Measurements from ENCODE around the gene MSI2.

Gene MSI2

DNA sequence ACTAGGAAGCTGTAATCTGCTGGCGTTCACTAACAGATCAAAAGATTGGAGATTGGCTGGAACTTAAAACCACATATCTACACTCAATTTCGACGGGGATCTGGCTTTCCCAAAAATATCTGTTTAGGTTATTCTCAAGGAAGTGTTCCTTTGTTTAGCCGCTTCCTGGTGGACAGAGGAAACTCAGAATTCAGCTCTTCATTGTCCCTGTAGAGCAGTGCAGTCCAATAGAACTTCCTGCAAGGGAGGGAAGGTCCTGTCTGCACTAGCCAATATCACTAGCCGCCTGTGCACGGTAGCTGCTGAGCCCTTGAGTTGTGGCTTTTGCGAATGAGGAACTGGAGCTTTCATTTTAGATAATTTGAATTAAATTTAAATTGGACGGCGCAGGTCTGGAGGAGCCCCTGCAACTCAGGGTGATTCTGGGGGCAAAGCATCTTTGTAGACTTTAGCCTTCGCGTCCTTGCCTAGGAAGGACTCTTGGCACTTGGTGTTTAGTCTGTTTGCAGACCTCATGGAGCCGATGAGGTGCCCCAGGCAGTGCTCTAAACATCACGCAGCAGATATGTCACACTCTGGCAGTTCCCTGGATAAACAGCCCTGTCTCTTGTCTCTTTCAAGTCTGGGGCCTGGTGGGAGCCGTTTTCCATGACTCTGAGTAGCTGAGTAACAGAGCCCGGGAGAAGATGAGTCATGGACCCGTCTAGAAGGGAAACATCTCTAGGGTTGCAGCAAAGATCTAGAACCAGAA lies 366.5 kb downstream of the MSI2 start:
- in situ Hi-C loops (cut with MboI; ENCODE audit: low sequenced_read_pairs): no loop called here
- no peaks in the 10 kb centered on the region for H3K9me3 ChIP-seq
- H3K27me3 ChIP-seq (ENCODE audit: low read depth): no peaks in the 10 kb centered on the region
- no peaks in the 10 kb centered on the region for H3K36me3 ChIP-seq (replicated peaks)
- no peak for DNase-seq (ENCODE audit: low spot score in 2 of 2)
- H3K4me1 ChIP-seq: no peaks in the 10 kb centered on the region
- H3K4me3 ChIP-seq: no peak overlapping the region

DNA sequence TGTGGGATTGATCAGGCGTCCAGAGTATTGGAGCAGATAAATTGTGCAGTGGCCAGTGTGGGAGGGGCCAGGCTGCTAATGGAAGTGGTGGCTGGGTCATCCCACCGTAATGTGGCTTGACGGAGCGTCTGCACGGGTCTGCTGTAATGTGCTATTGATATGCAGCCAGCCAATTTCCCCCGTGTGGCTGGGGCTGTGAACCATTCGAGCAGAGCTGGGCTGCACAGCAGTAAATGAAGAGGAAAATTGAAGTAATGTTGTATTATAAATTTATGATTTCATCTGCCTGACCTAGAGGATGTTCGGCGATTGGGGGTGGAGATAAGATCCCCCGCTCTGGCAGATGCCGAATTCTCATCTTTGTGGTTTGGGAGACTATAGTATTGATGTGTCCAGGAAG lies 367.3 kb downstream of the MSI2 start:
- H3K4me3 ChIP-seq: no peak overlapping the region
- no peaks in the 10 kb centered on the region for H3K9me3 ChIP-seq
- H3K4me1 ChIP-seq: no peaks in the 10 kb centered on the region
- H3K36me3 ChIP-seq (replicated peaks): no peaks in the 10 kb centered on the region
- H3K27me3 ChIP-seq (ENCODE audit: low read depth): no peaks in the 10 kb centered on the region
- no peak for DNase-seq (ENCODE audit: low spot score in 2 of 2)
- in situ Hi-C loops (cut with MboI; ENCODE audit: low sequenced_read_pairs): no loop called here

DNA sequence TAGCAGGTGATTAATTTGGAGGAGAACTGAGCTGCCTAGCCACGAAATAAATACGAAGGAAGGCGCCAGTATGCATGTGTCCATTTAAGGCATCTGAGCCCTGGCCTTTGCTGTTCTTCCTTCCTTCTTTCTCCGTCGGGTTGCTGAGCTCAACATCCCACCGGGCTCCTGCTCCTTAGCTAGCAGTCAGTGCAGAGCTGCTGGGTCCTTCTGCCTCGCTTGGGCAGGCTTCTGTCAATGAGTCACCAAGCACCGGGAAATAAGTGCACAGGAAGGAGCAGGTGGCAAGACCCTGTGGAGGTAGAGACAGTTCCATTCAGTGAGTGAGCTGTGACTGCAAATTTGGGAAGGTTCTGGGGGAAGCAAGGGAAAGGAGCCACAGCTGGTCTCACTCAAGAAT lies 368.1 kb downstream of the MSI2 start:
- in situ Hi-C loops (cut with MboI; ENCODE audit: low sequenced_read_pairs): no loop called here
- DNase-seq (ENCODE audit: low spot score in 2 of 2): no peak

DNA sequence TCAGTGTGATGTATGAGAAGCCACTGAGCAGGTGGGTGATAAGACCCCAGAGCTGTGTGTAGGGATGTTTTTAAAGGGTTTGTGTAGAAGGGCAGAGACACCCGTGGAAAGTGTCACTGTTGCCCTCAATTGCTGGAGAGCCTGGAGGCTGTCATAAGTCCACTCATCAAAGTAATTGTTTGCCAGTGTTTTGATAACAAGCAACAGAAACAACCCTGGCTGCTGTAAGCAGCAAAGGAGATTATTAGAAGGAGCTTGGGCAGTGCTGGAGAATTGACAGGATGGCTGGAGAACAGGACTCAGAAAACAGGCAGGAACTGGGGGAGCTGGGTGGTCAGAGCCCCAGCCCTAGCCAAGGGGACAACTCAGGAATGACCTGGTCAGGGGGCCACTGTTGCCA lies 369.2 kb downstream of the MSI2 start:
- DNase-seq (ENCODE audit: low spot score in 2 of 2): no peak
- no peaks in the 10 kb centered on the region for H3K9me3 ChIP-seq
- no peaks in the 10 kb centered on the region for H3K27me3 ChIP-seq (ENCODE audit: low read depth)
- H3K36me3 ChIP-seq (replicated peaks): no peaks in the 10 kb centered on the region; the same call in 1 of the 2 replicates
- no peaks in the 10 kb centered on the region for H3K4me1 ChIP-seq
- in situ Hi-C loops (cut with MboI; ENCODE audit: low sequenced_read_pairs): no loop called here
- H3K4me3 ChIP-seq: no peak overlapping the region

More for the DNA sequence above, 368.1 kb downstream of the MSI2 start:
- H3K27me3 ChIP-seq (ENCODE audit: low read depth): no peaks in the 10 kb centered on the region
- H3K9me3 ChIP-seq: no peaks in the 10 kb centered on the region
- H3K4me3 ChIP-seq: no peak overlapping the region
- no peaks in the 10 kb centered on the region for H3K4me1 ChIP-seq
- H3K36me3 ChIP-seq (replicated peaks): no peaks in the 10 kb centered on the region; the same call in 1 of the 2 replicates

DNA sequence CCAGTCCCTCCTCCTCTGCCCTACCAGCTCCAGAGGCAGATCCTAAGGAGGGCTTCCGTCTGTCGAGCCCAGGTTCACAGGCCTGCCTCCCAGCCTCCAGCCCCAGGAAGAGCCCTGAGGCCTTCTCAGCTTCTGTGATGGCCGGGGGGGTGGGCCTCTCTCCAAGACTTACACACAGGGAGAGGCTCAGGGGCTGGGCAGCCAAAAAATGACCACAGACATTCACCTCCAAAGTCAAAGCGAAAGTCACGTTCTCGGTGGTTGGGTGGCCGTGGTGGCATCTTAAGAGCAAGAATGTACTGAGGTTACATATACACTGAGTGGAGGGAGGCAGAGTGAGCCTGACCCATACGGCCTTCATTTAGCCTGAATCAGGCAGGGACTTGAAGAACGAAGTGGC lies 369.6 kb downstream of the MSI2 start:
- in situ Hi-C loops (cut with MboI; ENCODE audit: low sequenced_read_pairs): no loop called here
- no peaks in the 10 kb centered on the region for H3K4me1 ChIP-seq

DNA sequence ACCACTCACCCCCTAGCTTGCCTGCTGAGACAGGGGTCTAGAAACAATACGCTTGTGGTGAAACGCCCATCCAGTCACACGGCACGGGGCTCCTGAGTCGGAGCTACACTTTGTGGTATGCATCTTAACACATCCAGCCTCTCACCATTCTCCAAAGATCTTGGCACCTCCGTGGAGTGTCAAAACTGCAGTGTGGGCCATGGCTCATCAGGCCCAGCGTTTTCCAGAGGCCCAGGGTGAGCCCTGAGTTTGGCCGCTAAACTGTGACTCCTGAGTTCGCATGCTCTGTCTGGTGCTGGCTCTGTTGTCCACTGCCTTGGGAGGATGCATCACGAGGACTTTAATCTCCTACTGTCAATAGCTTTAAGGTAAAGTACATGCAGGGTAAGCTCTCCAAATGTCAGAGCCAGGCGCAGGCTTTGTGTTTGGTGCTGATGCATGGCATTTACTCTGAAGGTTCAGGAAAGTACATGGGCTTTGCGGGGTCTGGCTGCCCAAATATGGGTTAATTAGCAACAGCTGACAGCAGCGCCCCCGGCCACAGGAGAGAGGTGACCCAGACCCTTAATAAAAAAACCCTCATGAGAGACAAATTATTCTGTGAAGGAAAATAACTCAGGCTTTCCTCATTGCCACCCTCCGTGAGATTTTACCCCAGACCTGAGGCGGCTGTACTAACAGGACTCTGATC lies 370.3 kb downstream of the MSI2 start:
- H3K9me3 ChIP-seq: no peaks in the 10 kb centered on the region
- H3K4me1 ChIP-seq: no peaks in the 10 kb centered on the region
- H3K36me3 ChIP-seq (replicated peaks): no peaks in the 10 kb centered on the region; the same call in 1 of the 2 replicates
- in situ Hi-C loops (cut with MboI; ENCODE audit: low sequenced_read_pairs): no loop called here
- H3K4me3 ChIP-seq: no peak overlapping the region
- DNase-seq (ENCODE audit: low spot score in 2 of 2): no peak
- no peaks in the 10 kb centered on the region for H3K27me3 ChIP-seq (ENCODE audit: low read depth)

More for the DNA sequence above, 369.6 kb downstream of the MSI2 start:
- H3K36me3 ChIP-seq (replicated peaks): no peaks in the 10 kb centered on the region; the same call in 1 of the 2 replicates
- no peaks in the 10 kb centered on the region for H3K27me3 ChIP-seq (ENCODE audit: low read depth)
- no peak overlapping the region for H3K4me3 ChIP-seq
- no peak for DNase-seq (ENCODE audit: low spot score in 2 of 2)
- H3K9me3 ChIP-seq: no peaks in the 10 kb centered on the region

DNA sequence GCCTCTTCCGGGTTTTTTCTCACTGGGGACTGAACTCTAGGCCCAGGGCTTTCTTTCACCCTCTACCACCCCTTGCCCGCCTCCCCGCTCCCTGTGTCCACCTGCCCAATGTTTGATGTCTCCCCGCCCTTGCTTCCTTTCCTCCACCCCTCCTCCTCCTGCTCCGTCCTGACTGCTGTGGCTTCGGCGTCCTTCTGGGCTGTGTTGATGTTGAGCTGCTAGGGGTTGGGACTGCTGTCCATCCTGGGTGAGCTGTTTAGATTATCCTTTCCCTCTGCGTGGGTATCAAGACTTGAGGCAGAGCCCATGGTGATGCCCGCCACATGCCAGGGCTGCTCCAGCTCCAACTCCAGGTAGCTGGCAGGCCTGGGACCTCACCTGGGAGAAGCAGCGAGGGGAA lies 371.3 kb downstream of the MSI2 start:
- in situ Hi-C loops (cut with MboI; ENCODE audit: low sequenced_read_pairs): no loop called here
- Histone ChIP-seq H3K9me3 (no peaks in the 10 kb centered on the region), H3K4me1 (no peaks in the 10 kb centered on the region), H3K4me3 (no peak overlapping the region), H3K27me3 (ENCODE audit: low read depth) (no peaks in the 10 kb centered on the region), H3K36me3 (replicated peaks) (no peaks in the 10 kb centered on the region; the same call in 1 of the 2 replicates)
- DNase-seq (ENCODE audit: low spot score in 2 of 2): no peak

DNA sequence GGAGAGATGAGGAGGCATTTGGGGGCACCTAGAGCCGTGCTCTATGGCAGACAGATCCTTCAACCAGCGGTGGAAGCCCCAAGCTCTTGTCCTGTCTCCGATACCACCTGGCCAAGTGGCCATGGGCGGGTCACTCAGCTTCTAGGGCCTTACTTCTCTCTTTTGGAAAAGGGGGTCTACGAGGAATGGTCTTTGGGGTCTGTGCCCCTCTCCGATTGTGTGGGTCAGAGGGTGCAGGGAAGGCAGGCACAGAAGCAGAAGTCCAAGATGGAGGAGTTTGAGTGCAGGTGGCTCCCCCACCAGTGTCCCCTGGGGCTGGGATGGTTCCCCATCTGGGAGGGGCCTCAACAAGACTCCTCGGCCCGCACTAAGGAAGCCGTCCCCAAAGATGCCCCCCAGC lies 372.1 kb downstream of the MSI2 start:
- Histone ChIP-seq H3K36me3 (replicated peaks) (no peaks in the 10 kb centered on the region; the same call in 1 of the 2 replicates), H3K4me3 (no peak overlapping the region), H3K27me3 (ENCODE audit: low read depth) (no peaks in the 10 kb centered on the region), H3K9me3 (no peaks in the 10 kb centered on the region), H3K4me1 (no peaks in the 10 kb centered on the region)
- DNase-seq (ENCODE audit: low spot score in 2 of 2): no peak
- in situ Hi-C loops (cut with MboI; ENCODE audit: low sequenced_read_pairs): no loop called here

DNA sequence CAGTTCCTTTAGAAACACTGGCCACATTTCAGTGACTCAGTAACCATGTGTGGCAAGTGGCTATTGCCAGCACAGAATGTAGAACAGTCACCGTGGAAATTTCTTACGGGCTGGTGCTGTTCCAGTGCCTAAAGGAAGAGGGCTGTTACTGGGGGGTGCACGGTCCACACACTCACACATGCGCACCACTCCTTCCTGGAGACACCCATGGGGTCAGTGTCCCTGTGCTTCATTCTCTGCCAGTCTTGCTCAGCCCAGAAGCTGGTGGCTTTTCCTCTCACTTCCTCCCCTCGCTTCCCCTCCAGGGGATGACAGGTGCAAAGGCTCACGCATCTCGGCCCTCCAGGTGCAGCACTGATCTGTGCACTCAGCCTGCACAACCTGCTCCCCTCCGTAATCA lies 373.1 kb downstream of the MSI2 start:
- Histone ChIP-seq H3K27me3 (ENCODE audit: low read depth) (no peaks in the 10 kb centered on the region), H3K4me1 (no peaks in the 10 kb centered on the region), H3K9me3 (no peaks in the 10 kb centered on the region), H3K36me3 (replicated peaks) (no peaks in the 10 kb centered on the region; the same call in 1 of the 2 replicates), H3K4me3 (no peak overlapping the region)
- in situ Hi-C loops (cut with MboI; ENCODE audit: low sequenced_read_pairs): no loop called here
- no peak for DNase-seq (ENCODE audit: low spot score in 2 of 2)

DNA sequence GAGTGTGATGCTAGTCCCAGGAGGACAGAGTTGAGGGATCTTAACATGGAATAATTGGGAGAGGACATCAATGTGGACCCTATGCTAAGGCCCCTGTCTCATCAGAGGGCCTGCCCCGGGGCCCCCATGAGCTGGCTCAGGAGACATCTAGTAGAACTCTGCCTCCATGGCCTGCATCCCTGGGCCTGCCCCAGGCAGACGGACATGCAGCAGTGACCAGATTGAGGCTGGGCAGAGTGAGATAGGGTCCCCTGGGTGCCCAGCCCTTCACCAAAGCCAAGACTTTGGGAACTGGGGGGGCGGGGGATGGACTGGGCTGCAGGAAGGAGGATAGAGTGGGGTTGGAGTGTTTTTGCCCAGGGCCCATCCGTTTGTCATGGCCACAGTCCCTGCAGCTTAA lies 373.6 kb downstream of the MSI2 start:
- in situ Hi-C loops (cut with MboI; ENCODE audit: low sequenced_read_pairs): no loop called here
- H3K4me3 ChIP-seq: no peak overlapping the region
- no peaks in the 10 kb centered on the region for H3K27me3 ChIP-seq (ENCODE audit: low read depth)
- no peaks in the 10 kb centered on the region for H3K9me3 ChIP-seq
- no peaks in the 10 kb centered on the region; the same call in 1 of the 2 replicates for H3K36me3 ChIP-seq (replicated peaks)
- no peaks in the 10 kb centered on the region for H3K4me1 ChIP-seq
- no peak for DNase-seq (ENCODE audit: low spot score in 2 of 2)

DNA sequence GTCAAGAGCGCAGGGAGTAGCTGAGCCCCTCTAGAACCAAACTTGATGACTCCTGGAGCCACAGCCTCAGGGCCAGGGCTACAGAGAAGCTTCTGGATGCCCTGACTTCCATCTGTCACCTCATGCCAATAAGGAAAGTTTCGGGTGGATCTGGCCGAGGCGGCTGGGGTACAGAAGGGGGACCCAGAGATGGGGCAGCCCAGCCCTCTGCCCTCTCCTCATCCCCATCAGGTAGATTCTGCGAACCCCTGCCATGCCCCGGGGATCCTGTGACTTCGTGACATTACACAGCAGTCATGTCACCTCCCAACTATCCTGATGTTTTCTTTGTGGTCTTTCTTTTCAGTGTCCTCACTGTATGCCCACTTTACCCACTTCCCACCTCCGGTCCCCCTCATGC lies 374.4 kb downstream of the MSI2 start:
- H3K4me3 ChIP-seq: no peak overlapping the region

DNA sequence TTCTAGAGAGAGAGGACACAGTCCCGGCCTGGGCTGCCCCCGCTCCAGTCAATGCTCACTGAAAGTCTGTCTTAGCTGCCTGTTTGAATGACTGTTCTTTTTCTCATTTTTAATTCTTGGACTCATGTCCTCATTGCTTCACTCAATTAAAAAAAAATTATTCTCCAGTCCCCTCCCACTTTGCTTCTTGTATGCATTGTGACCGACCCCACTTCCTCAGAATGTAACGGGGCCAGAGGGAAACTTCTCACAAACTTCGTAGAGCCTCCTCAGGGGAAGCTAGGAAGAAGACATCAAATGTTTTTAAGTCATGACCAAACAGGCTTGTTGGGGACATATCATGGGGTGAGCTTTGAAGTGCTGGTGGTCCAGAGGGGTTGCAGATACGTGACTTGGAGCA lies 375.5 kb downstream of the MSI2 start:
- H3K27me3 ChIP-seq (ENCODE audit: low read depth): no peaks in the 10 kb centered on the region
- no peaks in the 10 kb centered on the region for H3K9me3 ChIP-seq
- no peak for DNase-seq (ENCODE audit: low spot score in 2 of 2)
- in situ Hi-C loops (cut with MboI; ENCODE audit: low sequenced_read_pairs): no loop called here
- H3K36me3 ChIP-seq (replicated peaks): no peaks in the 10 kb centered on the region; the same call in 1 of the 2 replicates
- H3K4me1 ChIP-seq: no peaks in the 10 kb centered on the region
- no peak overlapping the region for H3K4me3 ChIP-seq

More for the DNA sequence above, 374.4 kb downstream of the MSI2 start:
- Histone ChIP-seq H3K27me3 (ENCODE audit: low read depth) (no peaks in the 10 kb centered on the region), H3K4me1 (no peaks in the 10 kb centered on the region), H3K36me3 (replicated peaks) (no peaks in the 10 kb centered on the region; the same call in 1 of the 2 replicates), H3K9me3 (no peaks in the 10 kb centered on the region)
- no peak for DNase-seq (ENCODE audit: low spot score in 2 of 2)
- in situ Hi-C loops (cut with MboI; ENCODE audit: low sequenced_read_pairs): no loop called here

DNA sequence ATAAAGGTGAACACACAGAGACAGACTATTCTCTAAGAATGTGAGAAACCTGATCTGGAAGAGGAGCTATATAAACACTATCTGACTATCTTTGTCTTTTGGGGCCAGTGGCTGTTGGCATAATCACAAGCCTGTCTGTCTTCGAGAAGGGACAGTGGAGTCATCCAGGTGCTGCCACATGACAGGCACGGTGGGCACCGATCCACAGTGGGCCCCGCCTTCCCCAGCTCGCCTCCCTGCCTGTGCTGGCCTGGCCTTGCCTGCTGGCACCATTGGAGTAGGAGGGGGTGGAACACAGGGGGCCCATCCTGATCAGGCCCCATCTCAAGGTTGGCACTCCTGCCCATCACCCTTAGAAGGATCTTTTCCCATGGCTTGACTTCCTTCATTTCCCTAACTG lies 376.0 kb downstream of the MSI2 start:
- no peak overlapping the region for H3K4me3 ChIP-seq
- in situ Hi-C loops (cut with MboI; ENCODE audit: low sequenced_read_pairs): no loop called here
- no peaks in the 10 kb centered on the region; the same call in 1 of the 2 replicates for H3K36me3 ChIP-seq (replicated peaks)
- DNase-seq (ENCODE audit: low spot score in 2 of 2): no peak
- H3K4me1 ChIP-seq: no peaks in the 10 kb centered on the region
- no peaks in the 10 kb centered on the region for H3K27me3 ChIP-seq (ENCODE audit: low read depth)
- H3K9me3 ChIP-seq: no peaks in the 10 kb centered on the region

DNA sequence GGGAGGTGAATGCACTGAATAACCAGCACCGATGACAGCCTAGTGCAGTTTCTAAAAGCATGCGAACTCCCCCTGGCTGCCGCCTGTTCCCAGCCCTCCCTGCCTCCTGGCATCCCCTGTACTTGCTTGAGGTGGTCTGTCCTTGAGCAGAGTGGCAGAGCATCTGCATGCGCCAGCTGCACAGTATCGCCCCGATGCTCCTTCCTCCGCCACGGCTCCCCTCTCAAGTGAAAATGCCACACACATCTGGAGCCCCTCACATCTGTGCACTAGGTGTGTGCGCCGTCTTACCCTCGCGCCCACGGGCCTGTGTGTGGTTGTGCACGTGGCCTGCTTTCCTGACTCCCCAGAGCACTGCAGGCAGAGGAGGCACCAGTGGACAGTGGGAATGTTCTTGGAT lies 376.9 kb downstream of the MSI2 start:
- no peaks in the 10 kb centered on the region; the same call in 1 of the 2 replicates for H3K36me3 ChIP-seq (replicated peaks)
- no peaks in the 10 kb centered on the region for H3K9me3 ChIP-seq
- in situ Hi-C loops (cut with MboI; ENCODE audit: low sequenced_read_pairs): no loop called here
- H3K27me3 ChIP-seq (ENCODE audit: low read depth): no peaks in the 10 kb centered on the region
- H3K4me3 ChIP-seq: no peak overlapping the region
- DNase-seq (ENCODE audit: low spot score in 2 of 2): no peak
- H3K4me1 ChIP-seq: no peaks in the 10 kb centered on the region
